ENCODE data around the gene GNAT1. TPM values are rescaled to one million over a fixed set of nuclear protein-coding genes. Genes with fewer than 3 reads are reported as not detected.

The GNAT1 gene
- total and polyA plus RNA-seq, 2 of the 13 experiments (the other 11 are each of a cell fraction or from before 2014, with no cell fraction given) = 0.15 TPM; not detected in 1

- TF ChIP-seq PCBP2 (optimal IDR thresholded peaks at IDR 0.05; ENCODE audit: low read depth, low read length, poor library complexity, severe bottlenecking) (no peak), SOX13 (IDR thresholded peaks at IDR 0.05) (no peak), SOX13 (CRISPR knock-in tag; conservative IDR thresholded peaks at IDR 0.05 in 1 of 2, IDR thresholded peaks at IDR 0.05 in 1 of 2) (no peak), ZNF17 (CRISPR knock-in tag; IDR thresholded peaks at IDR 0.05) (no peak), HMGXB3 (CRISPR knock-in tag; IDR thresholded peaks at IDR 0.05; ENCODE audit: borderline replicate concordance) (no peak), MEF2D (CRISPR knock-in tag; IDR thresholded peaks at IDR 0.05) (no peak), ZNF414 (CRISPR knock-in tag; IDR thresholded peaks at IDR 0.05) (no peak), ZHX1 (CRISPR knock-in tag; IDR thresholded peaks at IDR 0.05; ENCODE audit: low read depth) (no peak)
Measured at GRCh38 chr3:50181985-50182384, 9.4 kb upstream of the GNAT1 start (continued).

All from HepG2 (cell line).